Stimulated activated CD8-positive, alpha-beta memory T cell treated with anti-CD3 and anti-CD28 coated beads, Interleukin-12 subunit alpha, Interleukin-12 subunit beta, amount 100 ng/mL, for 24 hours (primary cell): ENCODE measurements around the gene PIK3AP1.
"Not testable (repeated sequence)": the region's sequence is repeated elsewhere in the genome, so short reads cannot be mapped to it uniquely, and the experiment has no call there.

Experiments
- DNase-seq: peaks from one replicate; pipeline ENCODE4 v3.0.0-alpha.2; 2020; ENCODE audit errors: extremely low read depth

Gene PIK3AP1

DNA sequence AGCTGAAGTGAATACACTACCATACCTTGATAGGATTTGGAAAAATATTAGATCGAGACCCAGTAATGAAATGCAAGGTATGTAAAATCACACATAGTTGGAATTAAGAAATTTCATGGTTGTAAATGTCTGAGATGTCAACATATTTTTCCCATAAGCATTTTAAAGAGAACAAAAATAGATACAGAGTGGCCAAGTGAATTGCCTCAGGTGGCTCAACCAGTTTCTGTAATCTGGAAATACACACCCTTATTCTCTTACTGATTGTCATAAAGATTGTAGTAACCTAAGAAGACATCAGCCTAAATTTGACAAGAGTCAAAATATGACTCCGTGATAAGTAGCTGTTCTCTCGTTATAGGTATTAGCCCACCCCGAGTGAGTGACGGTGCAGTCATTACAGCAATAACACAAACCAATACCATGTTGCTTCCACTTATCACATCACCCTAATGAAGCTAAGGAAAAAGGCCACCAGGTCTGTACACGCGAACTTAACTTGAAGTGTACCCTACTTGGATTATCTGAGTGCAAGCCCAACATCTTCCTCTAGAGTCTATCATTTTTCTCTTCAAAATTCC, 23.4 kb downstream of the PIK3AP1 start:
- DNase-seq: no peak

- DNase-seq: no peak
Observed at GRCh38 chr10:96695975-96696634, 24.2 kb downstream of the PIK3AP1 start.

DNA sequence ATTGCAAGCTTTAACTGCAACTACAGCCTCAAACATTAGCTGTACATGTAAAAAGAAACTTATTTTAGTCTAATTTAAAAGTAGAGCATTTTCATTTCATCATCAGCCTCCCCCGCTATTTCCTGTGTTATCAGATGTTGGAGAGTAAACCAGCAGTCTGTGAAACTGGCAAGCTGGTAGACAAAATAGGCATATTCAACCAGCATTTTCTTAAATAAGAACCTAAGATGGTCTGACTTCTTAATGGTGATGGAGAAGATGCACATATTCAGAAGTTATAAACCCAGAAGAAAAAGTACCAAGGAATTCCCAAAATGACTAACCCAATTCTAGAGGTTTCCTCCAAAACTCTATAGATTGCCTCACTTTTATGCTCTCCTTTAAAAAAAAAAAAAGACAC, 24.9 kb downstream of the PIK3AP1 start:
- no peak for DNase-seq

GRCh38 chr10:96693431-96693830, 26.9 kb downstream of the PIK3AP1 start:
- no peak for DNase-seq

GRCh38 chr10:96692427-96692826, 27.9 kb downstream of the PIK3AP1 start:
- no peak for DNase-seq

GRCh38 chr10:96691761-96692160, 28.6 kb downstream of the PIK3AP1 start:
- DNase-seq: no peak

- no peak for DNase-seq
Observed at GRCh38 chr10:96690755-96691730, 29.3 kb downstream of the PIK3AP1 start.

GRCh38 chr10:96688789-96689188, 31.5 kb downstream of the PIK3AP1 start:
- DNase-seq: no peak

GRCh38 chr10:96687317-96688012, 32.8 kb downstream of the PIK3AP1 start:
- no peak for DNase-seq

DNA sequence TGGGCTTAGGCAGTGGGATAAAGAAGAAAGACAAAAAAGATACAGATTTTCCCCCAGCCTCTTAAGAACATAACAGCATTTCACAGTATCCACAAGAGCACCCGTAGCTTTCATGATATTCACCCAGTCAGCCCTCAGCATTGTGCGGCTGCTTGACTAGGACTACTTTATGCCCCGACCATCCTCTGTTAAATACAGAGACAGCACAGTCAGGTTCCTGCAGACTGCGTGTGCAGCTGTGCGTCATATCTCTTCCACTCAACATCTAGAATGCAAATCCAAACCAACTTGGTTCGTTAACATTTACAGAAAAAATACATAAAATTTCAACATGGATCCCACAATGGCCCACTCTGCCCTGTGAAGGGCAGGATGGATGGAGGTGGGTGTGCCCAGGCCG, 33.8 kb downstream of the PIK3AP1 start:
- no peak for DNase-seq

GRCh38 chr10:96685306-96685705, 35.0 kb downstream of the PIK3AP1 start:
- DNase-seq: no peak

DNA sequence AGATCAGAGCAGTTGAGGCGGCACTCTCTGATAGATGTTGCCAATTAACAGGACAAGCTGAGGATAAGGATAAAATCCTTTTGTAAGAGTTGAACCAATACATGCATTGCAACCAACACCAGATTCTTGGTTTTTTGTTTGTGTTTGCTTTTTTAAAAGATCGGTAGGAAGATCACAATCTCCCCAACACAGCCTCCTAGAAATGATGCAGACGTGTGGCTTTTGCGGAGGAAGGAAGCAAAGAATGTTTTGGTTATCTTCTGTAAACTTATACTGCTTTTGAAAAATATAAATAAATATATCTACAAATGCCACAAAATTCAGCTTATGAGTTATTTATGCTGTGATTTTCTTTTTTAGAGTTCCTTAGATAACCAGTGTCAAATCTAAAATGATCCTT, 35.5 kb downstream of the PIK3AP1 start:
- DNase-seq: no peak

GRCh38 chr10:96683710-96684109, 36.6 kb downstream of the PIK3AP1 start:
- no peak for DNase-seq

DNA sequence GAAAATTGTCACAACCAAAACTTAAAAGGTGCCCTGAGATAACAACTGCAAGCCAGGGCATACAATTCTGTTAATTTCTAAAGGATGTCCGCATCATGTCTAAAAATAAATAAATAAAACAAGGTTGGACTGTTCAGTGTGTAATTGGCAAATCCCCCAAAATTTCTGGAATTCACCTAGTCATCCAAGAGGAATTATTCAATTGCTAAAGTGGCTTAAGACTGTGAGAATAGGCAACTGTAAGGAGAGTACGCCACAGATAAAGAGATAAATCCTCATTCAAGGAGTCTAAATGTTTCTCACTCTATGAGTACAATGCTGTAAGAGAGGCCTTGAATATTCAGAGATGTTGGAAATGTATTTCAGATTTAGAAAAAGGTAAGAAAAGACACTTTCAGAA, 37.2 kb downstream of the PIK3AP1 start:
- no peak for DNase-seq

GRCh38 chr10:96681524-96681923, 38.8 kb downstream of the PIK3AP1 start:
- no peak for DNase-seq

GRCh38 chr10:96680463-96680862, 39.9 kb downstream of the PIK3AP1 start:
- not testable (repeated sequence) for DNase-seq

DNA sequence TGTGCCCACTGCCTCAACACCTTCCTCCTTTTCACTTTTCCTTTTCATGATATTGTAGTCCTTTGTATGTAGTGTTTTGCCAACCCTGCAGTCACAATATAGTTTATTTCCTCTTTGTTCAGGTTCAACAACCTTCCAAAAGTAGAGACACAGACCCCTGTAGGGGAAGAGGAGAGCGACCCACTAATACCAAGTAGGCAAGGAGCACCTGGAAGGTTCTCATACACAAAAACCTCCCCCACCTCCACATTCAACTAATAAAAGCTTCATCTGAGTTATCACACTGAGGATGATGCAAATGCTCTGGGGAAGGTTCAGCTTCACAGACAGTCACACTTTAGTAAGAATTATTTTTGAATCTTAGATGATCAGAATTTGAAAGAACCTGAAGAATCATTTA, 41.6 kb downstream of the PIK3AP1 start:
- no peak for DNase-seq

GRCh38 chr10:96676272-96677112, 43.8 kb downstream of the PIK3AP1 start:
- DNase-seq: no peak

DNA sequence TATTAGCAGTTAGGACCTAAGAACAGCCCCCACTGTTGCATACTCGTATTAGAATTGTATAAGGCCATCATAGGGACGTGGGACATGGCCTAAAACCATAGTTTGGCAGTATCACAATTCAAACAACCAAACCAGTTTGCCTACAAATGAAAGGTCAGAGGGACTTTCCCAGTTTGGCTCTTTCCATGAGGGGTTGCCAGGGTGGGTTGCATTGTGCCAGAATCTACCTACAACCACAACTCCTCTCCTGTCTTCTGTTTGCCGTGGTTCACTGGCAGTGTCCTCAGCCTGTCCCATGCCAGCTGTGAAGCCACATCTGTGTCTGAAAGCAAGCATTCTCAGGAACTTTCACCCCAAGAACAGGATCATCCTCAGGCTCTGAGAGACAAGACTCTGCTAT, 44.5 kb downstream of the PIK3AP1 start:
- no peak for DNase-seq

GRCh38 chr10:96673318-96674099, 46.8 kb downstream of the PIK3AP1 start:
- no peak for DNase-seq
